ENCODE data around the gene LPCAT1.

GRCh38 chr5:1519631-1520210 lies 4.0 kb downstream of the LPCAT1 start:
- no peak for TF ChIP-seq POLR2AphosphoS5 (IDR thresholded peaks at IDR 0.05; ENCODE audit: low read depth, low read length)
- no peak for TF ChIP-seq CTCF (IDR thresholded peaks at IDR 0.05 in 2 of 3, conservative IDR thresholded peaks at IDR 0.05 in 1 of 3; ENCODE audit: borderline replicate concordance in 1 of 3, insufficient read depth in 1 of 3, low read depth in 2 of 3, low read length in 2 of 3)
- no peak for TF ChIP-seq ZFX (IDR thresholded peaks at IDR 0.05)
- TF ChIP-seq EZH2 (IDR thresholded peaks at IDR 0.05), result no peak
- no peak for TF ChIP-seq ATF3 (IDR thresholded peaks at IDR 0.05)
- no peak for TF ChIP-seq CBX3 (IDR thresholded peaks at IDR 0.05; ENCODE audit: low read depth)
- TF ChIP-seq TCF7L2 (IDR thresholded peaks at IDR 0.05; ENCODE audit: borderline replicate concordance, extremely low read depth, insufficient read depth, insufficient read length), result no peak
- no peak for TF ChIP-seq POLR2A (IDR thresholded peaks at IDR 0.05; ENCODE audit: borderline replicate concordance, extremely low read depth, insufficient read depth, insufficient read length)
- TF ChIP-seq MAX (IDR thresholded peaks at IDR 0.05), result no peak
- TF ChIP-seq ELF1 (IDR thresholded peaks at IDR 0.05; ENCODE audit: borderline replicate concordance, low read depth), result no peak
- TF ChIP-seq SP1 (IDR thresholded peaks at IDR 0.05; ENCODE audit: low read depth), result no peak

All from HCT116 (cell line).